ENCODE results near the gene SLC30A9.

SLC30A9 gene

GRCh38 chr4:42083816-42084215 lies 93.5 kb downstream of the SLC30A9 start:
- no peak overlapping the region for H3K27ac ChIP-seq
- no peak overlapping the region for H3K4me3 ChIP-seq
- no peak for DNase-seq (ENCODE audit: low spot score)
- TF ChIP-seq CTCF (IDR thresholded peaks at IDR 0.05): no peak

GRCh38 chr4:42088386-42088785 lies 98.1 kb downstream of the SLC30A9 start:
- no peak overlapping the region for H3K27ac ChIP-seq
- DNase-seq (ENCODE audit: low spot score): no peak
- TF ChIP-seq CTCF (IDR thresholded peaks at IDR 0.05): no peak

GRCh38 chr4:42101446-42101975 lies 111.2 kb downstream of the SLC30A9 start:
- DNase-seq (ENCODE audit: low spot score): no peak
- no peak for TF ChIP-seq CTCF (IDR thresholded peaks at IDR 0.05)
- no peak overlapping the region for H3K4me3 ChIP-seq
- H3K27ac ChIP-seq: no peak overlapping the region

More at GRCh38 chr4:42088386-42088785, 98.1 kb downstream of the SLC30A9 start:
- H3K4me3 ChIP-seq: no peak overlapping the region

- no peak overlapping the region for H3K27ac ChIP-seq
- DNase-seq (ENCODE audit: low spot score): no peak
- no peak for TF ChIP-seq CTCF (IDR thresholded peaks at IDR 0.05)
- H3K4me3 ChIP-seq: no peak overlapping the region
Measured at GRCh38 chr4:42104521-42104920, 114.2 kb downstream of the SLC30A9 start.

- Histone ChIP-seq H3K4me3 (no peak overlapping the region), H3K27ac (no peak overlapping the region)
- TF ChIP-seq CTCF (IDR thresholded peaks at IDR 0.05): no peak
- DNase-seq (ENCODE audit: low spot score): no peak
Measured at GRCh38 chr4:42112846-42113245, 122.5 kb downstream of the SLC30A9 start.

- Histone ChIP-seq H3K27ac (no peak overlapping the region), H3K4me3 (no peak overlapping the region)
- TF ChIP-seq CTCF (IDR thresholded peaks at IDR 0.05): no peak
- DNase-seq (ENCODE audit: low spot score): no peak
Measured at GRCh38 chr4:42119886-42120285, 129.6 kb downstream of the SLC30A9 start.

- DNase-seq (ENCODE audit: low spot score): no peak
- no peak for TF ChIP-seq CTCF (IDR thresholded peaks at IDR 0.05)
- Histone ChIP-seq H3K4me3 (no peak overlapping the region), H3K27ac (no peak overlapping the region)
Measured at GRCh38 chr4:42122237-42122636, 131.9 kb downstream of the SLC30A9 start.
